ENCODE data around the gene MARVELD2. TPM values are rescaled to one million over a fixed set of nuclear protein-coding genes. Genes with fewer than 3 reads are reported as not detected.
"Not testable (repeated sequence)": the region's sequence is repeated elsewhere in the genome, so short reads cannot be mapped to it uniquely, and the experiment has no call there.

MARVELD2 gene
- total and polyA plus RNA-seq, 2 of the 13 experiments (the other 11 are each of a cell fraction or from before 2014, with no cell fraction given) = 11.1 to 15.4 TPM

GRCh38 chr5:69454460-69455249 lies 39.7 kb downstream of the MARVELD2 start (continued):
- no peak for TF ChIP-seq LRRFIP1 (CRISPR knock-in tag; conservative IDR thresholded peaks at IDR 0.05)
- no peak for TF ChIP-seq RAD21 (CRISPR knock-in tag; IDR thresholded peaks at IDR 0.05)
- no peak for TF ChIP-seq SRSF4 (IDR thresholded peaks at IDR 0.05; ENCODE audit: low read depth, low read length, poor library complexity, severe bottlenecking)
- TF ChIP-seq HBP1 (CRISPR knock-in tag; IDR thresholded peaks at IDR 0.05; ENCODE audit: low read depth) = peak; percentile 12; the same call in 1 of the 2 replicates
- no peak for TF ChIP-seq ZC3H13 (CRISPR knock-in tag; IDR thresholded peaks at IDR 0.05)
- TF ChIP-seq HNF4A (CRISPR knock-in tag; IDR thresholded peaks at IDR 0.05) = 0 out of 2 replicates have a peak, but pooled peaks have one; percentile 8

GRCh38 chr5:69455428-69455988 lies 40.6 kb downstream of the MARVELD2 start:
- Histone ChIP-seq H3K4me2 (ENCODE audit: low read depth, low read length) (peak overlapping the region; percentile 76), H3K4me1 (ENCODE audit: insufficient read depth, low read length) (peaks cover 59% of the 10 kb centered on the region), H3K4me3 (replicated peaks in 1 of 3; ENCODE audit: insufficient read depth in 1 of 3, low read depth in 2 of 3, low read length in 3 of 3) (peak overlapping the region in 2 of 3 experiments; percentile 10 to 63; a peak in 1 of 6 replicates), H3K27ac (ENCODE audit: extremely low read length, insufficient read depth, low read length) (peak overlapping the region; percentile 84)
- FAIRE-seq; CTCF ChIA-PET (ENCODE audit: low intra/inter-chr PET ratio, low total read pairs); H2AFZ ChIP-seq (ENCODE audit: low read length); BruUV-seq (replicated peaks); H4K20me1 ChIP-seq (ENCODE audit: insufficient read depth, low read length); H3K79me2 ChIP-seq (ENCODE audit: insufficient read depth, low read length); in situ Hi-C loops (cut with HindIII; ENCODE audit: extremely low pct_ligation_motif_present, low pct_unique_long_range_greater_than_20kb); H3K36me3 ChIP-seq (replicated peaks in 1 of 2; ENCODE audit: control insufficient read depth in 1 of 2, insufficient read depth in 2 of 2, low read length in 2 of 2); H3K27me3 ChIP-seq (ENCODE audit: control insufficient read depth in 1 of 2, insufficient read depth in 2 of 2, low read length in 2 of 2); H3K9me3 ChIP-seq (ENCODE audit: low read length); H3K9ac ChIP-seq (ENCODE audit: insufficient read depth, low read depth, low read length): not testable (repeated sequence)
- intact Hi-C loops (cut with micrococcal nuclease; ENCODE audit: unreplicated experiment) = loop anchor here (5.0 kb wide), 1 partner anchor 37 kb away; the partner anchor contains the start of gene OCLN
- DNase-seq (ENCODE audit: low spot score) (peak; percentile 40), ATAC-seq (peak; percentile 21)
- WGBS (ENCODE audit: low lambda C conversion rate) = 3% methylated on average over 7 of the region's 7 CpGs
- POLR2A ChIA-PET = interaction anchor here (0.6 to 3.9 kb wide), 7 partner anchors 12 to 105 kb away, joined by 3 to 31 read pairs (median 6); partner anchors contain the start of genes GTF2H2C and OCLN
- TF ChIP-seq NAIF1 (CRISPR knock-in tag; IDR thresholded peaks at IDR 0.05; ENCODE audit: borderline replicate concordance) (0 out of 2 replicates have a peak, but pooled peaks have one; percentile 42), BCL6 (CRISPR knock-in tag; IDR thresholded peaks at IDR 0.05) (0 out of 2 replicates have a peak, but pooled peaks have one; percentile 18), THRA (CRISPR knock-in tag; IDR thresholded peaks at IDR 0.05; ENCODE audit: borderline replicate concordance) (peak; percentile 35; the same call in 1 of the 2 replicates), ZNF350 (CRISPR knock-in tag; IDR thresholded peaks at IDR 0.05; ENCODE audit: borderline replicate concordance, low read depth) (0 out of 2 replicates have a peak, but pooled peaks have one; percentile 22), HNF4A (CRISPR knock-in tag; IDR thresholded peaks at IDR 0.05) (peak; percentile 57), HMG20A (CRISPR knock-in tag; IDR thresholded peaks at IDR 0.05; ENCODE audit: borderline replicate concordance) (peak; percentile 34; the same call in 1 of the 2 replicates), HDAC2 (CRISPR knock-in tag; IDR thresholded peaks at IDR 0.05) (peak; percentile 48; the same call in 1 of the 2 replicates), ZMYM4 (CRISPR knock-in tag; IDR thresholded peaks at IDR 0.05) (peak; percentile 60), ZMYM2 (CRISPR knock-in tag; IDR thresholded peaks at IDR 0.05) (0 out of 2 replicates have a peak, but pooled peaks have one; percentile 39)

Data from HepG2 (cell line).